Endothelial cell (in vitro differentiated cells): ENCODE measurements around the gene GBP2. TPM values are rescaled to one million over a fixed set of nuclear protein-coding genes. Genes with fewer than 3 reads are reported as not detected.

Experiments used
- DNase-seq: peaks from one replicate; pipeline ENCODE4 v3.0.0; 2021; ENCODE audit warnings: low spot score
- H3K27ac Mint-ChIP-seq: one replicate; pipeline ENCODE4 v1.8.0; 2021; ENCODE audit warnings: mixed read lengths, inconsistent platforms; ENCODE audit not compliant: unreplicated experiment
- H3K27me3 Mint-ChIP-seq: one replicate; pipeline ENCODE4 v1.8.0; 2021; ENCODE audit warnings: mild to moderate bottlenecking, moderate library complexity, mixed read lengths, inconsistent platforms; ENCODE audit not compliant: unreplicated experiment
- H3K36me3 Mint-ChIP-seq: one replicate; pipeline ENCODE4 v1.8.0; 2021; ENCODE audit warnings: mild to moderate bottlenecking, low read depth, mixed read lengths, inconsistent platforms; ENCODE audit not compliant: unreplicated experiment
- H3K4me1 Mint-ChIP-seq: one replicate; pipeline ENCODE4 v1.8.0; 2021; ENCODE audit warnings: mild to moderate bottlenecking, mixed read lengths, inconsistent platforms; ENCODE audit not compliant: unreplicated experiment
- H3K4me3 Mint-ChIP-seq: one replicate; pipeline ENCODE4 v1.8.0; 2021; ENCODE audit warnings: mild to moderate bottlenecking, mixed read lengths, inconsistent platforms; ENCODE audit not compliant: unreplicated experiment
- H3K9me3 Mint-ChIP-seq: one replicate; pipeline ENCODE4 v1.8.0; 2021; ENCODE audit warnings: mixed read lengths, inconsistent platforms; ENCODE audit not compliant: unreplicated experiment
- CTCF ChIP-seq: fragments of 200-600 bp; sonication (generic); IDR thresholded peaks from one replicate; pipeline ENCODE4 v1.5.0; 2021; ENCODE audit warnings: antibody characterized with exemption; ENCODE audit not compliant: unreplicated experiment
- total RNA-seq: library from RNA; stranded (reverse); fragmentation: NEBNext Ultra II Directional; extraction: Animal tissue kit (Norgen Biotek cat#: 25700); gene quantifications from one replicate; pipeline ENCODE4 v1.2.1, GENCODE V29; 2021; ENCODE audit not compliant: unreplicated experiment

The GBP2 gene
- total RNA-seq, 1 donor from 2014 or later: 0.36 TPM

GRCh38 chr1:89112871-89113613 is 12.9 kb downstream of the GBP2 start:
- Mint-ChIP-seq H3K27ac (no peak overlapping the region), H3K4me1 (no peaks in the 10 kb centered on the region), H3K9me3 (no peaks in the 10 kb centered on the region), H3K4me3 (no peak overlapping the region), H3K36me3 (no peaks in the 10 kb centered on the region), H3K27me3 (no peaks in the 10 kb centered on the region)
- DNase-seq: no peak
- no peak for TF ChIP-seq CTCF

- Mint-ChIP-seq H3K36me3 (no peaks in the 10 kb centered on the region), H3K27me3 (no peaks in the 10 kb centered on the region), H3K4me1 (no peaks in the 10 kb centered on the region), H3K27ac (no peak overlapping the region), H3K4me3 (no peak overlapping the region), H3K9me3 (no peaks in the 10 kb centered on the region)
- no peak for TF ChIP-seq CTCF
- no peak for DNase-seq
These were observed 21.2 kb downstream of the GBP2 start for GRCh38 chr1:89104687-89105086.

GRCh38 chr1:89104147-89104546 is 21.8 kb downstream of the GBP2 start:
- H3K9me3 Mint-ChIP-seq: no peaks in the 10 kb centered on the region
- no peak for DNase-seq
- no peak overlapping the region for H3K27ac Mint-ChIP-seq
- TF ChIP-seq CTCF: no peak
- no peaks in the 10 kb centered on the region for H3K27me3 Mint-ChIP-seq
- H3K4me1 Mint-ChIP-seq: no peaks in the 10 kb centered on the region
- H3K4me3 Mint-ChIP-seq: no peak overlapping the region
- H3K36me3 Mint-ChIP-seq: peaks cover 3% of the 10 kb centered on the region

- TF ChIP-seq CTCF: no peak
- Mint-ChIP-seq H3K4me3 (no peak overlapping the region), H3K27ac (no peak overlapping the region), H3K36me3 (peaks cover 3% of the 10 kb centered on the region), H3K4me1 (no peaks in the 10 kb centered on the region), H3K9me3 (no peaks in the 10 kb centered on the region), H3K27me3 (no peaks in the 10 kb centered on the region)
- no peak for DNase-seq
These were observed 23.9 kb downstream of the GBP2 start for GRCh38 chr1:89102021-89102420.

GRCh38 chr1:89100412-89100811 is 25.5 kb downstream of the GBP2 start:
- H3K4me3 Mint-ChIP-seq: no peak overlapping the region
- H3K36me3 Mint-ChIP-seq: peaks cover 3% of the 10 kb centered on the region
- no peak for TF ChIP-seq CTCF
- H3K4me1 Mint-ChIP-seq: no peaks in the 10 kb centered on the region
- no peaks in the 10 kb centered on the region for H3K27me3 Mint-ChIP-seq
- no peak for DNase-seq
- H3K27ac Mint-ChIP-seq: no peak overlapping the region
- no peaks in the 10 kb centered on the region for H3K9me3 Mint-ChIP-seq
